ENCODE results near the gene PLB1.

Gene PLB1

GRCh38 chr2:28454016-28454930 is 41.6 kb upstream of the PLB1 start:
- peak; percentile 17 for DNase-seq (ENCODE audit: low read depth)
- H3K4me3 ChIP-seq (ENCODE audit: control insufficient read depth, low read depth, low read length) = no peak overlapping the region
- TF ChIP-seq CTCF (conservative IDR thresholded peaks at IDR 0.05; ENCODE audit: control insufficient read depth, insufficient read depth, low read depth, low read length) = no peak

DNA sequence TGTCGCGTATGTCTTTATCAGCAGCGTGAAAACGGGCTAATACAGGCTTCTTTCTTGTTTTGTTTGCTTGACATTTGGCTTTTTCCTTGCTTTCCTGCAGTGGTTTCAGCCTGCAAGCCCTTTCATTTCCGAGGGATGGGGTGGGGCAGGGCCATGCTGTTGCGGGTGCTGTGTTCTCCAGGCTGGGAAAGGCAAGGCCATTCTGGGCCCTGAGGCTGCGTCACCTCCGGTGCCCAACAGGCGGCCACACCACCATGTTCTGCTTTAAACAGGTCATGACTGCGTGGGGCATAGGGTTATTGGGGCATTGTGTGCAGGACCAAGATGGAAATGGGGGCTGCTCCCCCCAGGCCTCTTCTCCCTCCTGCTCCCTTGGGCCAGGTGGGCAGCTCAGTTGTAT is 38.6 kb upstream of the PLB1 start:
- DNase-seq (ENCODE audit: low read depth) = no peak
- H3K4me3 ChIP-seq (ENCODE audit: control insufficient read depth, low read depth, low read length) = no peak overlapping the region
- TF ChIP-seq CTCF (conservative IDR thresholded peaks at IDR 0.05; ENCODE audit: control insufficient read depth, insufficient read depth, low read depth, low read length) = no peak

- DNase-seq (ENCODE audit: low read depth) = no peak
- no peak overlapping the region for H3K4me3 ChIP-seq (ENCODE audit: control insufficient read depth, low read depth, low read length)
- no peak for TF ChIP-seq CTCF (conservative IDR thresholded peaks at IDR 0.05; ENCODE audit: control insufficient read depth, insufficient read depth, low read depth, low read length)
These were observed 34.8 kb upstream of the PLB1 start for GRCh38 chr2:28461056-28461455.

DNA sequence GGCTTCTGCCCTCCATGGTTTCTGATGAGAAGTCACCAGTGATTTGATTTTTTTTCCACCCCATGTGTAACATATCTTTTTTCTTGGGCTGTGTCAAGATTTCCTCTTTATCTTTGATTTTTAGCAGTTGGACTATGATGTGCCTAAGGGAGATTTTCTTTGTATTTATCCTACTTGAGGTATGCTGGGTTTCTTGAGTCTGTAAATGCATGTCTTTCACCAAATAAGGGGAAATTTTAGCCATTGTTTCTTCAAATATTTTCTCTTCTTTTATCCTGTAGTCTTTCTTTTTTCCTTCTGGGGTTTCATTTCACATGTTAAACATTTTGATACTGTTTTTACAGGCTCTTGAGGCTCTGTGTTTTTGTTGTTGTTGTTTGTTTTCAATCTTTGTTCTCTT is 33.7 kb upstream of the PLB1 start:
- no peak overlapping the region for H3K4me3 ChIP-seq (ENCODE audit: control insufficient read depth, low read depth, low read length)
- TF ChIP-seq CTCF (conservative IDR thresholded peaks at IDR 0.05; ENCODE audit: control insufficient read depth, insufficient read depth, low read depth, low read length) = no peak
- no peak for DNase-seq (ENCODE audit: low read depth)

DNA sequence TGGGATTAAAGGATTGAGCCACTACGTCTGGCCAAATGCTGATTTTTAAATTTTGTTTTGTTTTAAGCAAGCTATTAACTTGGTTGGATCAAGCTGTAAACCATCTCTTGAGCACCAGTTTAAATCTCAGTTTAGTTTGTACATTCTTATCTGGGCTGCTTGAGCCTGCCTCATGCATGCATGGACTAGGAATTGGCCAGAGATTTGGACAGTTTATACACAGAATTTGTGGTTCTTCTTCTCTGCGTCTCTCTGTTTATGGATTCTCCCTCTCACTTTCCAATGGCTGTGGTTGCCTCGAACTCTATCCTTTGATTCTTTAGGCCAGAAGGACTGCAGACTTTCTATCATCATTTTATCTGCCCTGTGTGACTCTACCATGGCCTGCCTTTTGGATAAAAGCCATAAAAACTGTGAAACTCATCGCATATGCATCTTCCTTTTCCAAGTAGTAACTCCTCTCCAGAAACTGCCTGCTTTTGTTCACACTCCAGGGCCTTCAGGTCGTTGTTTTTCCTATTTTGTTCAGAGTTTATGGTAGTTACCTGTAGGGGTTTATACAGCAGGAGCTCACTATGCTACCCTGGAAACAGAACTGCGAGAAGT is 32.5 kb upstream of the PLB1 start:
- no peak for DNase-seq (ENCODE audit: low read depth)
- TF ChIP-seq CTCF (conservative IDR thresholded peaks at IDR 0.05; ENCODE audit: control insufficient read depth, insufficient read depth, low read depth, low read length) = no peak
- no peak overlapping the region for H3K4me3 ChIP-seq (ENCODE audit: control insufficient read depth, low read depth, low read length)

DNA sequence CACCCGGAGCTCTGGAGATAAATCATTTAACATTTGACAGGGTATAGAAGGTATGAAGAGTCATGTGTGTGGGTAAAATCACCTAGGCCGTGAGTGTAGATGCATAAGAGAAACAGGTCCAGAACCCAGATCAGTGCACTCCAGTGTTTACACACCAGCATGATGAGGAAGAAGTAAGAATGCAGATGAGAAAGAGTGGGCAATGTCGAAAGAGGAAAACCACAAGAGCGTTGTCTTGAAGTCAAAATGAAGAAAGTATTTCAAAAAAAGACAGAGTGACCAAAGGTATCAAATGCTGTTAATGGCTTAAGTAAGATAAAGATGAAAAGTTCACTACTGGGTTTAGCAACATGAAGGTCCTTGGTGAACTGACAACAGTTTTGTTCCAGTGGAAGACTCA is 32.0 kb upstream of the PLB1 start:
- no peak for TF ChIP-seq CTCF (conservative IDR thresholded peaks at IDR 0.05; ENCODE audit: control insufficient read depth, insufficient read depth, low read depth, low read length)
- H3K4me3 ChIP-seq (ENCODE audit: control insufficient read depth, low read depth, low read length) = no peak overlapping the region
- DNase-seq (ENCODE audit: low read depth) = peak; percentile 29
